ENCODE measurements around the gene GLRA1.

DNA sequence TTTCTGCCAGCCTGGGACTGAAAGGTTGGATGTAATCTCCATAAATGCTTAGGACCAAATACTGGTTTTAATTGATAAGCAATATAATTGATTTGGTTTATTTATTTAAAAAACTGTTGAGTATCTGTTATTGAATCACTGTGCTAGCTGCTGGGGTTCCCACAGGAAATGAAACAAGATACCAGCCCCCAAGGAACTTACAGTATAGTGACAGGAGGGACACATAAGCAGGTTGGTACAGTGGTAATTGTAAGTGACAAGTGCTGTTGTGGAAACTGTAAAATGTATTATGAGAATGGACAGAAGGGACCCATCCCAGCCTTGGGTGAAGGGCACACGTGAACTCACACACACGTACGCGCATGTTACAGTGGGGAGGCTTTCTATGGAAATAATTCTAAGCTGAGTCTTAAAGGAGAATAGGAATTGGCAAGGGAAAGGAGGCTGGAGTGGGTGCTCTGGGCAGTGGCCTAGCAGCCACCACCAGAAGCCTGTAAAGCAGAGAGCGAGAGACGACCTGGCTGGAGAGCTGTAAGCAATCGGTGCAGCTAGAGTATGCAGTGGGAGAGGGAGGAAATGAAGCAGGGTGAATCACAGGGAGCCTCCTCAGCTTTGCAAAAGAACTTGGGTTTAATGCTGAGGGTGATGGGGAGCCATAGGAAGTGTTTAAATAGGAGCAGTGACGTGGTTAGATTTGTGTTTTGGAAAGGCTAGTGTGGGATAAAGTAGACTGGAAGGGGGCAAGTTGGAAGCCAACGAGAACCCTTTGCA lies 39.3 kb downstream of the GLRA1 start:
- TF ChIP-seq, protein P1, sequence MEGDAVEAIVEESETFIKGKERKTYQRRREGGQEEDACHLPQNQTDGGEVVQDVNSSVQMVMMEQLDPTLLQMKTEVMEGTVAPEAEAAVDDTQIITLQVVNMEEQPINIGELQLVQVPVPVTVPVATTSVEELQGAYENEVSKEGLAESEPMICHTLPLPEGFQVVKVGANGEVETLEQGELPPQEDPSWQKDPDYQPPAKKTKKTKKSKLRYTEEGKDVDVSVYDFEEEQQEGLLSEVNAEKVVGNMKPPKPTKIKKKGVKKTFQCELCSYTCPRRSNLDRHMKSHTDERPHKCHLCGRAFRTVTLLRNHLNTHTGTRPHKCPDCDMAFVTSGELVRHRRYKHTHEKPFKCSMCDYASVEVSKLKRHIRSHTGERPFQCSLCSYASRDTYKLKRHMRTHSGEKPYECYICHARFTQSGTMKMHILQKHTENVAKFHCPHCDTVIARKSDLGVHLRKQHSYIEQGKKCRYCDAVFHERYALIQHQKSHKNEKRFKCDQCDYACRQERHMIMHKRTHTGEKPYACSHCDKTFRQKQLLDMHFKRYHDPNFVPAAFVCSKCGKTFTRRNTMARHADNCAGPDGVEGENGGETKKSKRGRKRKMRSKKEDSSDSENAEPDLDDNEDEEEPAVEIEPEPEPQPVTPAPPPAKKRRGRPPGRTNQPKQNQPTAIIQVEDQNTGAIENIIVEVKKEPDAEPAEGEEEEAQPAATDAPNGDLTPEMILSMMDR (IDR thresholded peaks at IDR 0.05; ENCODE audit: low read depth, low read length, missing input control), result no peak
- TF ChIP-seq GABPA (IDR thresholded peaks at IDR 0.05 in 1 of 2, conservative IDR thresholded peaks at IDR 0.05 in 1 of 2) (no peak), RXRA (IDR thresholded peaks at IDR 0.05) (no peak), RAD21 (IDR thresholded peaks at IDR 0.05) (no peak), EGR1 (IDR thresholded peaks at IDR 0.05; ENCODE audit: low read depth in 2 of 2) (no peak), JUND (IDR thresholded peaks at IDR 0.05) (no peak), TAF1 (conservative IDR thresholded peaks at IDR 0.05) (no peak), HNF4G (IDR thresholded peaks at IDR 0.05) (no peak)
- TF ChIP-seq, protein P2, sequence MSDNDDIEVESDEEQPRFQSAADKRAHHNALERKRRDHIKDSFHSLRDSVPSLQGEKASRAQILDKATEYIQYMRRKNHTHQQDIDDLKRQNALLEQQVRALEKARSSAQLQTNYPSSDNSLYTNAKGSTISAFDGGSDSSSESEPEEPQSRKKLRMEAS (IDR thresholded peaks at IDR 0.05), result no peak
- TF ChIP-seq, protein P3, sequence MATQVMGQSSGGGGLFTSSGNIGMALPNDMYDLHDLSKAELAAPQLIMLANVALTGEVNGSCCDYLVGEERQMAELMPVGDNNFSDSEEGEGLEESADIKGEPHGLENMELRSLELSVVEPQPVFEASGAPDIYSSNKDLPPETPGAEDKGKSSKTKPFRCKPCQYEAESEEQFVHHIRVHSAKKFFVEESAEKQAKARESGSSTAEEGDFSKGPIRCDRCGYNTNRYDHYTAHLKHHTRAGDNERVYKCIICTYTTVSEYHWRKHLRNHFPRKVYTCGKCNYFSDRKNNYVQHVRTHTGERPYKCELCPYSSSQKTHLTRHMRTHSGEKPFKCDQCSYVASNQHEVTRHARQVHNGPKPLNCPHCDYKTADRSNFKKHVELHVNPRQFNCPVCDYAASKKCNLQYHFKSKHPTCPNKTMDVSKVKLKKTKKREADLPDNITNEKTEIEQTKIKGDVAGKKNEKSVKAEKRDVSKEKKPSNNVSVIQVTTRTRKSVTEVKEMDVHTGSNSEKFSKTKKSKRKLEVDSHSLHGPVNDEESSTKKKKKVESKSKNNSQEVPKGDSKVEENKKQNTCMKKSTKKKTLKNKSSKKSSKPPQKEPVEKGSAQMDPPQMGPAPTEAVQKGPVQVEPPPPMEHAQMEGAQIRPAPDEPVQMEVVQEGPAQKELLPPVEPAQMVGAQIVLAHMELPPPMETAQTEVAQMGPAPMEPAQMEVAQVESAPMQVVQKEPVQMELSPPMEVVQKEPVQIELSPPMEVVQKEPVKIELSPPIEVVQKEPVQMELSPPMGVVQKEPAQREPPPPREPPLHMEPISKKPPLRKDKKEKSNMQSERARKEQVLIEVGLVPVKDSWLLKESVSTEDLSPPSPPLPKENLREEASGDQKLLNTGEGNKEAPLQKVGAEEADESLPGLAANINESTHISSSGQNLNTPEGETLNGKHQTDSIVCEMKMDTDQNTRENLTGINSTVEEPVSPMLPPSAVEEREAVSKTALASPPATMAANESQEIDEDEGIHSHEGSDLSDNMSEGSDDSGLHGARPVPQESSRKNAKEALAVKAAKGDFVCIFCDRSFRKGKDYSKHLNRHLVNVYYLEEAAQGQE (IDR thresholded peaks at IDR 0.05), result no peak
- TF ChIP-seq, protein P4, sequence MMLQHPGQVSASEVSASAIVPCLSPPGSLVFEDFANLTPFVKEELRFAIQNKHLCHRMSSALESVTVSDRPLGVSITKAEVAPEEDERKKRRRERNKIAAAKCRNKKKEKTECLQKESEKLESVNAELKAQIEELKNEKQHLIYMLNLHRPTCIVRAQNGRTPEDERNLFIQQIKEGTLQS (IDR thresholded peaks at IDR 0.05), result no peak

Measured in liver (tissue), 3 donors.